NCI-H1694 (cell line): ENCODE data around the gene MAP3K13.
A peak's percentile ranks its signal among the peaks of the same experiment; 100 is the strongest.

Experiments
- DNase-seq: peaks from one replicate; lab custom pipeline; 2025; lab: John Stamatoyannopoulos, UW

Gene MAP3K13

GRCh38 chr3:185362850-185363661 lies at the start of gene MAP3K13:
Gene MAP3K13, plus strand, starts transcription at chr3:185363136. Its CDS starts 65,446 bp downstream, at chr3:185428582.
- peak; percentile 99 for DNase-seq

- no peak for DNase-seq
Measured at GRCh38 chr3:185313693-185314246, 49.2 kb upstream of the MAP3K13 start.

GRCh38 chr3:185316740-185317412 lies 46.1 kb upstream of the MAP3K13 start:
- no peak for DNase-seq

GRCh38 chr3:185317674-185318073 lies 45.3 kb upstream of the MAP3K13 start:
- DNase-seq, result no peak

- DNase-seq, result no peak
Measured at GRCh38 chr3:185318141-185318540, 44.8 kb upstream of the MAP3K13 start.

GRCh38 chr3:185319801-185320200 lies 43.1 kb upstream of the MAP3K13 start:
- no peak for DNase-seq

GRCh38 chr3:185320949-185321348 lies 42.0 kb upstream of the MAP3K13 start:
- DNase-seq, result no peak

- no peak for DNase-seq
Measured at GRCh38 chr3:185322101-185322719, 40.7 kb upstream of the MAP3K13 start.

- DNase-seq, result no peak
Measured at GRCh38 chr3:185325946-185326791, 36.8 kb upstream of the MAP3K13 start.

GRCh38 chr3:185327062-185327461 lies 35.9 kb upstream of the MAP3K13 start:
- DNase-seq, result no peak

- DNase-seq, result no peak
Measured at GRCh38 chr3:185328324-185329004, 34.5 kb upstream of the MAP3K13 start.

- no peak for DNase-seq
Measured at GRCh38 chr3:185330238-185330637, 32.7 kb upstream of the MAP3K13 start.

GRCh38 chr3:185330644-185331043 lies 32.3 kb upstream of the MAP3K13 start:
- no peak for DNase-seq

- no peak for DNase-seq
Measured at GRCh38 chr3:185332026-185332735, 30.8 kb upstream of the MAP3K13 start.

- DNase-seq, result no peak
Measured at GRCh38 chr3:185335799-185336198, 27.1 kb upstream of the MAP3K13 start.

- DNase-seq, result no peak
Measured at GRCh38 chr3:185337231-185337816, 25.6 kb upstream of the MAP3K13 start.

- DNase-seq, result no peak
Measured at GRCh38 chr3:185339945-185340344, 23.0 kb upstream of the MAP3K13 start.

GRCh38 chr3:185340751-185341150 lies 22.2 kb upstream of the MAP3K13 start:
- no peak for DNase-seq

GRCh38 chr3:185341616-185342458 lies 21.1 kb upstream of the MAP3K13 start:
- no peak for DNase-seq
